AG04449 (cell line): ENCODE data around the gene INMT.

Experiments
- CTCF ChIA-PET: fragments of 350-600 bp; formaldehyde crosslinking; extraction: SDS; loops from one replicate; lab custom pipeline; 2021; ENCODE audit warnings: antibody characterized with exemption; lab: Yijun Ruan, JAX
- POLR2A ChIA-PET: fragments of 400-600, 350-600 bp; formaldehyde crosslinking; extraction: SDS; loops from one replicate; lab custom pipeline; 2020; ENCODE audit warnings: antibody characterized with exemption, inconsistent platforms; lab: Yijun Ruan, JAX
- DNase-seq: peaks from one replicate; pipeline ENCODE4 v3.0.0-alpha.2; 2010; ENCODE audit warnings: low read depth, low spot score
- H3K4me3 ChIP-seq: 2 replicates; pipeline ENCODE4 v1.5.1; 2011; ENCODE audit warnings: low read depth, mild to moderate bottlenecking, control low read depth, low read length
- TF ChIP-seq, protein P1 (sequence below): IDR thresholded peaks from one replicate; pipeline ENCODE4 v1.5.1; 2011; ENCODE audit warnings: mild to moderate bottlenecking, moderate library complexity, low read length, control low read depth, inconsistent platforms; ENCODE audit not compliant: insufficient read depth; ENCODE audit errors: missing control alignments

INMT gene

DNA sequence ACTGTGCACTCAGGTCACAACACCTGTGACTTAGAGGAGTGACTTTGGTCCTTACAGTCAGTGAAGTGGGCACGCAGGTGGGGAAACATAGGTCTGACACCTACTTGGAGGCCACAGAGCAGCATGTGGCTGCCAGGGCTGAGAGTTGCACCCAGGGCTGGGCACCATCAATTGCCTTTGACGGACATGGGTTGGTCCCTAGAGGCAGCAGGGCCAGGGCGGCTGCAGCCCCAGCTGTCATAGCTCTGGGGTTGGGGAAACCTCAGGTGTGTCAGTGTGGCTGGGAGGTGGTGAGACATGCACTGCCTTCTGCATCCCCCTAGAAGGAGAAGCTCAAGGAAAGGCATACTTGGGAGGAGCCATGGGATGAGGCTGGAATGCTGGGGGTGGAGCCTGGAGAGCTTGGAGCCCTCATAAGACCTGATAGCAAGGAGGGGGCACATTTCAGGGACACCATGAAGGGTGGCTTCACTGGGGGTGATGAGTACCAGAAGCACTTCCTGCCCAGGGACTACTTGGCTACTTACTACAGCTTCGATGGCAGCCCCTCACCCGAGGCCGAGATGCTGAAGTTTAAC is at the start of gene INMT:
TSS of gene INMT (plus strand) at position 440 of the 578 bp plus-strand sequence. CDS start at position 456, 16 bp downstream.
- no peak within 1 kb of the TSS for H3K4me3 ChIP-seq
- TF ChIP-seq, protein P1, sequence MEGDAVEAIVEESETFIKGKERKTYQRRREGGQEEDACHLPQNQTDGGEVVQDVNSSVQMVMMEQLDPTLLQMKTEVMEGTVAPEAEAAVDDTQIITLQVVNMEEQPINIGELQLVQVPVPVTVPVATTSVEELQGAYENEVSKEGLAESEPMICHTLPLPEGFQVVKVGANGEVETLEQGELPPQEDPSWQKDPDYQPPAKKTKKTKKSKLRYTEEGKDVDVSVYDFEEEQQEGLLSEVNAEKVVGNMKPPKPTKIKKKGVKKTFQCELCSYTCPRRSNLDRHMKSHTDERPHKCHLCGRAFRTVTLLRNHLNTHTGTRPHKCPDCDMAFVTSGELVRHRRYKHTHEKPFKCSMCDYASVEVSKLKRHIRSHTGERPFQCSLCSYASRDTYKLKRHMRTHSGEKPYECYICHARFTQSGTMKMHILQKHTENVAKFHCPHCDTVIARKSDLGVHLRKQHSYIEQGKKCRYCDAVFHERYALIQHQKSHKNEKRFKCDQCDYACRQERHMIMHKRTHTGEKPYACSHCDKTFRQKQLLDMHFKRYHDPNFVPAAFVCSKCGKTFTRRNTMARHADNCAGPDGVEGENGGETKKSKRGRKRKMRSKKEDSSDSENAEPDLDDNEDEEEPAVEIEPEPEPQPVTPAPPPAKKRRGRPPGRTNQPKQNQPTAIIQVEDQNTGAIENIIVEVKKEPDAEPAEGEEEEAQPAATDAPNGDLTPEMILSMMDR: no peak
- POLR2A ChIA-PET: no interaction called here
- DNase-seq: no peak
- CTCF ChIA-PET: interaction anchor here (6.0 kb wide), 1 partner anchor 11 kb away, joined by 56 read pairs; no protein-coding TSS in a partner anchor

DNA sequence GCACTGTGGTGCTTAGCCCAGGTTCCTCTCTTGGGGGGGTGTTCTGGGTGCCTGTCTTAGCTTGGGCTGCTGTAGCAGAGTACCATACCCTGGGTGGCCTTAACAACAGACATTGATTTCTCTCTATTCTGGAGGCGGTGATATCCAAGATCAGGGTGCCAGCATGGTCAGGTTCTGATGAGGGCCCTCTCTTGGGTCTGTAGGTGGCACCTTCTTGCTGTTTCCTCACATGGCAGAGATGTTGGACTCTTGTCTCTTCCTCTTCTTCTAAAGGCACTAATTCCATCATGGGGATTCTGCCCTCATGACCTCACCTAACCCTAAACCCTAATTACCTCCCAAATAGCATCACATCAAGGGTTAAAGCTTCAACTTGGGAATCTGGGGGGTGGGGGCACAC is 49.7 kb upstream of the INMT start:
- no peak for DNase-seq
- TF ChIP-seq, protein P1: no peak
- POLR2A ChIA-PET: no interaction called here
- CTCF ChIA-PET: interaction anchor here (0.6 to 1.6 kb wide), 2 partner anchors 37 to 423 kb away, joined by 3 to 6 read pairs; no protein-coding TSS in a partner anchor
- no peak overlapping the region for H3K4me3 ChIP-seq

DNA sequence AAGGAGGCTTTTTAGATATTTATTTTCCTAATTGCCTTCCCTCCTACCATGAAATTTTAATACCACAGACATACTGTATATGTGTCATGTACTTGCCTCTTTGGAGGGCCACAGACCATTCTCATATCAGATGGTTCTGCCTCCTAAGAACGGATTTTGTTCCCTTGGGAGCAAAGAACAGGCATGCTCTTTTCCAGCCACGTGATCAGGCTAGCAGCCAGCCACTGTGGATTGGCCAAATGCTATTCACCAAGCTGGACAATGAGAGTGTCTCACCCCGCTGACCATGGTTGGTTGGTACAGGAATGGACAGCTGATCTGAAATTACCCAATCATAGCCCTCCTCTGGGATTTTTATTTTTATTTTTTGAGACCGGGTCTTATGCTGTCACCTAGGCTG is 48.2 kb upstream of the INMT start:
- ChIA-PET CTCF (interaction anchor here (1.1 kb wide), 1 partner anchor 9 kb away, joined by 3 read pairs; no protein-coding TSS in a partner anchor), POLR2A (no interaction called here)
- no peak overlapping the region for H3K4me3 ChIP-seq
- TF ChIP-seq, protein P1: no peak
- DNase-seq: no peak

DNA sequence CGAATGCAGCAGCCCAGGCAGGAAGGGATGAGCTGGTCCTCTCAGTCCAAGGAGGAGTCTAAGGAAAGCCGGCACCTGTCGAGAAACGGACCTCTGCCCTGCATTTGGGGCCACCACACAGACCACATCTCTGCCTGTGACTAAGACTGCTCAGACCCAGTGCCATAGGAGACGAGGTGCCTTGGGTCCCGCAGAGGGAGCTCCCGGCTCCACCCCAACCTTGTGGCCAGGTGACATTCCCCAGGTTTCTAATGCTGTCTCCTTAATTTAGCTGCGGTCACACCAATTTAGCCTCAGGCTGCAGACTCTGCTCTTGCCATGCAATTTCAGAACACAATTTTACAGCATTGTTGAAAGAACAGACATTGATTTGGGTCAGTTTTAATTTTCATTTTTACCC is 46.9 kb upstream of the INMT start:
- H3K4me3 ChIP-seq: no peak overlapping the region
- CTCF ChIA-PET: interaction anchor here (1.1 to 1.5 kb wide), 2 partner anchors 10 to 35 kb away, joined by 3 to 4 read pairs; no protein-coding TSS in a partner anchor
- POLR2A ChIA-PET: no interaction called here
- DNase-seq: no peak
- TF ChIP-seq, protein P1: no peak

DNA sequence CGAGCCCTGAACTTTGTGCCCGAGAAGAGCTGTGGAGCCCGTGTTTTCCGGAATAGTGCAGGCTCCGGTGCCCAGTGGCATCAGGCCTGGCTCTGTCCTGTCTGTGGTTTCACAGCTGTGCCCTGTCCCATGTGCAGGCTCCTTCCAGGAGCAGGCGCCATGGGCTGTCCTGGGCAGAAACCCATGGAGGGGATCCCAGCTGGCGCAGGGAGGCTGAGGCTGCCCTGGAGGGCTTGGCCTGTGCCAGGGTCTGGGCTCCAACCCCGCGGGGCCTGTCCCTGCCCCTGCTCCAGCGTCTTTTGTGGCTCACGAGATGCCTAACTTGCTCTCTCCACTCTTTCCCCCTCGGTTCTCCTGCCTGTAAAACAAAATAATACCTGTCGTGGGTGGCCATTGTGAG is 46.3 kb upstream of the INMT start:
- CTCF ChIA-PET: interaction anchor here (1.5 kb wide), 1 partner anchor 34 kb away, joined by 4 read pairs; no protein-coding TSS in a partner anchor
- POLR2A ChIA-PET: no interaction called here
- TF ChIP-seq, protein P1: no peak
- no peak for DNase-seq
- H3K4me3 ChIP-seq: no peak overlapping the region

DNA sequence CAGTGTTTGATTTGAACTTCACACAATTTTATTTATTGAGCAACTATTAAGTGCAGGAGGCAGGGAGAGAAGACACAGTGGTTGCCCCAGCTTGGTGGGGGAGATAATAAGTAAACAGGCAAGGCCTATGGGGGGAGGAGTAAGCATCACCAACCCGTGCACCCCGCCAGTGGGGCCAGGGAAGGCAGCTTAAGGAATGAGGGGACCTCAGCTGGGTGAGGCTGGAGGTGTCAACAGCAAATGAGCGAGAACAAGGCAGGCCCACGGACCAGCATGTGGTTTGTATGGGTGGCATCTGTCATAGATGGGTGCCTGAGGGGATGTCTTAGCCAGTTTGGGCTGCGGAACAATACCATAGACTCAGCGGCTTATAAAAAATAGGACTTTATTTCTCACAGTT is 45.6 kb upstream of the INMT start:
- POLR2A ChIA-PET: no interaction called here
- no peak for DNase-seq
- CTCF ChIA-PET: no interaction called here
- H3K4me3 ChIP-seq: no peak overlapping the region
- TF ChIP-seq, protein P1: no peak
